Adrenal gland (tissue), 5 donors: ENCODE results near the gene ORAI3.

Source experiments
- POLR2A ChIP-seq, 2 donors: fragments of 450-650 bp; IDR thresholded peaks; one replicate each; pipeline ENCODE4 v1.6.1; 2017; ENCODE audit warnings: antibody characterized with exemption in 2 of 2, mild to moderate bottlenecking in 2 of 2, moderate library complexity in 1 of 2
- TF ChIP-seq, protein P1 (sequence below), 6 experiments: fragments of 450-650 bp in 4 of 6; fragments of 200-600 bp in 2 of 6; sonication (generic) in 1 of 6; IDR thresholded peaks; 1 replicate in 5 of 6; 2 replicates in 1 of 6; pipeline versions ENCODE4 v1.5.1 to v1.8.0; 2016 to 2021; ENCODE audit warnings: antibody characterized with exemption in 6 of 6, mild to moderate bottlenecking in 2 of 6, moderate library complexity in 1 of 6
- donor health status: DM: no; HTN: no; CAD: no.

DNA sequence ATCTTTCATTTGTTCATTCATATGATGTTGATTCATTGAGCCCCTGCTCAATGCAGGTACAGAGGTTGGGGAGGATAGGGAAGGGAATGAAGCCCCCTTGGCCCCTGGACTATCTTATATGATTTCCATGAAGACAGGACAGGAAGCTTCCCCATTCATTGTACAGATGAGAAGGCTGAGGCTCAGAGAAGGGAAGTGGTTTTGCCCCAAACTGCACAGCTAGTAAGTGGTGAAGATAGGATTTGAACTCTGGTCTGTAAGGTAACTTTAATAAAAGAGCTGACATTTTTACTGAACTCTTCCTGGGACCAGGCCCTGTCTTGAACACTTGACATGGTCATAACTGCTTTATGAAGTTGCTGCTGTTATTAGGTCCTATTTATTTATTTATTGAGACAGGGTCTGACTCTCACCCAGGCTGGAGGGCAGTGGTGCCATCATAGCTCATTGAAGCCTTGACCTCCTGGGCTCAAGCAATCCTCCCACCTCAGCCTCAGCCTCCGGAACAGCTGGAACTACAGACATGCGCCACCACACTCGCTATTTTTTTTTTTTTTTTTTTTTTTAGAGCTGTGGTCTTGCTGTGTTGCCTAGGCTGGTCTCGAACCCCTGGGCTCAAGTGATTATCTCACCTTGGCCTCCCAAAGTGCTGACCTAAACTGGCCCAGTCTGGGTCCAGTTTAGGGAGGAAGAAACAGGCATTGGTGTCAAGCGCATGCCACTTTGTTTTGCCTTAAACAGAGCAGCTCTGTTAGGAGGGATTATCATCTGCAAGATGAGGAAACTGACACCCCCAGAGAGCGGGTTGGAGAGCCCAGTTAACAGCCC is 47.5 kb upstream of the ORAI3 start:
- no peak for TF ChIP-seq POLR2A (IDR thresholded peaks at IDR 0.05)
- TF ChIP-seq, protein P1, sequence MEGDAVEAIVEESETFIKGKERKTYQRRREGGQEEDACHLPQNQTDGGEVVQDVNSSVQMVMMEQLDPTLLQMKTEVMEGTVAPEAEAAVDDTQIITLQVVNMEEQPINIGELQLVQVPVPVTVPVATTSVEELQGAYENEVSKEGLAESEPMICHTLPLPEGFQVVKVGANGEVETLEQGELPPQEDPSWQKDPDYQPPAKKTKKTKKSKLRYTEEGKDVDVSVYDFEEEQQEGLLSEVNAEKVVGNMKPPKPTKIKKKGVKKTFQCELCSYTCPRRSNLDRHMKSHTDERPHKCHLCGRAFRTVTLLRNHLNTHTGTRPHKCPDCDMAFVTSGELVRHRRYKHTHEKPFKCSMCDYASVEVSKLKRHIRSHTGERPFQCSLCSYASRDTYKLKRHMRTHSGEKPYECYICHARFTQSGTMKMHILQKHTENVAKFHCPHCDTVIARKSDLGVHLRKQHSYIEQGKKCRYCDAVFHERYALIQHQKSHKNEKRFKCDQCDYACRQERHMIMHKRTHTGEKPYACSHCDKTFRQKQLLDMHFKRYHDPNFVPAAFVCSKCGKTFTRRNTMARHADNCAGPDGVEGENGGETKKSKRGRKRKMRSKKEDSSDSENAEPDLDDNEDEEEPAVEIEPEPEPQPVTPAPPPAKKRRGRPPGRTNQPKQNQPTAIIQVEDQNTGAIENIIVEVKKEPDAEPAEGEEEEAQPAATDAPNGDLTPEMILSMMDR (IDR thresholded peaks at IDR 0.05): no peak
